CD14-positive monocyte (primary cell): ENCODE data around the gene CES1. TPM values are rescaled to one million over a fixed set of nuclear protein-coding genes. Genes with fewer than 3 reads are reported as not detected.

Experiments
- DNase-seq, 3 donors: peaks; one replicate each; pipeline ENCODE4 v3.0.0-alpha.2; 2011 to 2022
- H2AFZ ChIP-seq: 2 replicates; pipeline ENCODE4 v1.6.0; 2012; ENCODE audit warnings: mild to moderate bottlenecking, low read depth, low read length, inconsistent platforms; ENCODE audit not compliant: insufficient read depth, poor library complexity, severe bottlenecking
- H3K27ac ChIP-seq, 2 donors: 1 replicate in 1 of 2; 2 replicates in 1 of 2; pipeline ENCODE4 v1.5.1; 2012 to 2013; ENCODE audit warnings: low read length in 2 of 2, control low read depth in 1 of 2, inconsistent platforms in 1 of 2, low read depth in 1 of 2, mild to moderate bottlenecking in 1 of 2
- H3K27me3 ChIP-seq, 2 donors: one replicate each; pipeline versions ENCODE4 v1.6.0 to v1.6.1; 2011 to 2013; ENCODE audit warnings: low read length in 2 of 2; ENCODE audit not compliant: control insufficient read depth in 2 of 2, insufficient read depth in 2 of 2
- H3K36me3 ChIP-seq, 2 donors: replicated peaks in 1 of 2; 1 replicate in 1 of 2; 2 replicates in 1 of 2; pipeline versions ENCODE4 v1.5.1 to v1.6.1; 2012 to 2013; ENCODE audit warnings: low read length in 2 of 2, control low read depth in 1 of 2, inconsistent platforms in 1 of 2, mild to moderate bottlenecking in 1 of 2; ENCODE audit not compliant: insufficient read depth in 2 of 2, control insufficient read depth in 1 of 2
- H3K4me1 ChIP-seq, 2 donors: 1 replicate in 1 of 2; 2 replicates in 1 of 2; pipeline versions ENCODE4 v1.5.1 to v1.6.1; 2012 to 2013; ENCODE audit warnings: low read length in 2 of 2, control low read depth in 1 of 2, inconsistent platforms in 1 of 2, mild to moderate bottlenecking in 1 of 2, moderate library complexity in 1 of 2; ENCODE audit not compliant: insufficient read depth in 2 of 2, control insufficient read depth in 1 of 2
- H3K4me2 ChIP-seq: replicated peaks from 2 replicates; pipeline ENCODE3; 2012; ENCODE audit warnings: low read length, moderate library complexity, mild to moderate bottlenecking; ENCODE audit not compliant: poor library complexity, severe bottlenecking; ENCODE audit errors: extremely low read depth
- H3K4me3 ChIP-seq, 3 experiments: fragments of 200-600 bp in 1 of 3; sonication (generic) in 1 of 3; replicated peaks in 1 of 3; 1 replicate in 2 of 3; 2 replicates in 1 of 3; pipeline ENCODE4 v1.5.1; 2011 to 2013; ENCODE audit warnings: low read length in 3 of 3, mild to moderate bottlenecking in 3 of 3, control low read depth in 2 of 3, low read depth in 2 of 3, inconsistent platforms in 1 of 3, moderate library complexity in 1 of 3
- H3K79me2 ChIP-seq: 2 replicates; pipeline ENCODE4 v1.6.0; 2012; ENCODE audit warnings: mild to moderate bottlenecking, control low read depth, inconsistent platforms, low read length, moderate library complexity; ENCODE audit not compliant: insufficient read depth
- H3K9ac ChIP-seq: 2 replicates; pipeline ENCODE4 v1.6.0; 2017; ENCODE audit warnings: low read length, mild to moderate bottlenecking; ENCODE audit not compliant: insufficient read depth, poor library complexity, severe bottlenecking
- H3K9me3 ChIP-seq, 2 donors: replicated peaks in 1 of 2; 1 replicate in 1 of 2; 2 replicates in 1 of 2; pipeline versions ENCODE4 v1.5.1 to v1.6.1; 2012 to 2013; ENCODE audit warnings: low read length in 2 of 2, control low read depth in 1 of 2; ENCODE audit not compliant: control insufficient read depth in 1 of 2, insufficient read depth in 1 of 2
- H4K20me1 ChIP-seq: 2 replicates; pipeline ENCODE4 v1.6.0; 2012; ENCODE audit warnings: mild to moderate bottlenecking, low read length, control low read depth, moderate library complexity; ENCODE audit not compliant: insufficient read depth
- H3K27ac Mint-ChIP-seq, 7 donors: one replicate each; pipeline ENCODE4 v1.8.0; 2020; ENCODE audit warnings: mild to moderate bottlenecking in 7 of 7, mixed read lengths in 7 of 7, moderate library complexity in 6 of 7, inconsistent platforms in 2 of 7
- H3K27me3 Mint-ChIP-seq, 3 donors: one replicate each; pipeline ENCODE4 v1.8.0; 2021 to 2022; ENCODE audit warnings: low read depth in 3 of 3, mild to moderate bottlenecking in 3 of 3, mixed read lengths in 3 of 3, moderate library complexity in 3 of 3, inconsistent platforms in 1 of 3
- H3K36me3 Mint-ChIP-seq, 2 donors: one replicate each; pipeline ENCODE4 v1.8.0; 2020; ENCODE audit warnings: mixed read lengths in 2 of 2, inconsistent platforms in 1 of 2, mild to moderate bottlenecking in 1 of 2
- H3K4me1 Mint-ChIP-seq: one replicate; pipeline ENCODE4 v1.8.0; 2020; ENCODE audit warnings: mild to moderate bottlenecking, mixed read lengths
- H3K4me3 Mint-ChIP-seq, 2 donors: one replicate each; pipeline ENCODE4 v1.8.0; 2020; ENCODE audit warnings: mild to moderate bottlenecking in 2 of 2, mixed read lengths in 2 of 2, moderate library complexity in 1 of 2
- H3K9me3 Mint-ChIP-seq, 7 donors: one replicate each; pipeline ENCODE4 v1.8.0; 2020 to 2022; ENCODE audit warnings: mixed read lengths in 7 of 7, mild to moderate bottlenecking in 6 of 7, moderate library complexity in 6 of 7, inconsistent platforms in 2 of 7
- CTCF ChIP-seq: fragments of 200-600 bp; IDR thresholded peaks from one replicate; pipeline ENCODE4 v1.8.0; 2022; ENCODE audit warnings: antibody characterized with exemption, mild to moderate bottlenecking
- WGBS: methylation state at CpG from one replicate; pipeline ENCODE4 v1.1.5; 2013; ENCODE audit warnings: missing lambda C conversion rate; ENCODE audit not compliant: insufficient coverage; 5-methylcytosine and 5-hydroxymethylcytosine counted together
- intact Hi-C, 2 donors: fragments of 100-400 bp; cut with micrococcal nuclease; formaldehyde crosslinking; loops; one replicate each; pipeline versions ENCODE4 v1.15.0 to v1.15.1; 2023
- polyA plus RNA-seq, 3 donors: library from polyadenylated mRNA; depleted of rRNA in 1 of 3; unstranded in 2 of 3; stranded (reverse) in 1 of 3; fragments of 300-500 nt in 2 of 3; fragments of >200 nt in 1 of 3; fragmentation: Illumina TruSeq in 2 of 3; gene quantifications; 1 replicate in 2 of 3; 2 replicates in 1 of 3; pipeline ENCODE4 v1.2.3, GENCODE V29; 2012 to 2021

The CES1 gene
- polyA plus RNA-seq, 3 donors: 38.4 to 190 (median 62.0) TPM

GRCh38 chr16:55875273-55875672, 42.4 kb upstream of the CES1 start, which contains the start of gene CES5A:
Gene CES5A, minus strand, starts transcription at chr16:55875373. Its CDS starts 152 bp downstream, at chr16:55875221.
- H3K4me3 ChIP-seq: no peak within 1 kb of the TSS
- no peaks in the 10 kb centered on the region for H4K20me1 ChIP-seq
- no peak for TF ChIP-seq CTCF
- WGBS: 95% methylated on average over 2 of the region's 2 CpGs
- DNase-seq: no peak
- no peaks in the 10 kb centered on the region for H3K9me3 ChIP-seq
- Mint-ChIP-seq H3K9me3 (peaks cover 0 to 2% (median 0%) of the 10 kb centered on the region in 7 donors), H3K4me3 (peak within 1 kb of the TSS in 1 of 2 donors; percentile 22), H3K36me3 (no peaks in the 10 kb centered on the region), H3K27me3 (peaks cover 4 to 8% (median 6%) of the 10 kb centered on the region in 3 donors), H3K27ac (no peak within 1 kb of the TSS), H3K4me1 (peaks cover under 1% of the 10 kb centered on the region)
- H3K27me3 ChIP-seq: no peaks in the 10 kb centered on the region
- no peak within 1 kb of the TSS for H3K4me2 ChIP-seq
- no peaks in the 10 kb centered on the region for H3K4me1 ChIP-seq
- no peaks in the 10 kb centered on the region for H3K79me2 ChIP-seq
- no peaks in the 10 kb centered on the region for H3K36me3 ChIP-seq
- H3K9ac ChIP-seq: no peak within 1 kb of the TSS
- H2AFZ ChIP-seq: no peak within 1 kb of the TSS
- intact Hi-C loops: no loop called here
- H3K27ac ChIP-seq: no peak within 1 kb of the TSS

- Mint-ChIP-seq H3K27me3 (peaks cover 3 to 8% (median 6%) of the 10 kb centered on the region in 3 donors), H3K4me3 (no peak overlapping the region), H3K4me1 (peaks cover 5% of the 10 kb centered on the region), H3K9me3 (peaks cover 0 to 2% (median 0%) of the 10 kb centered on the region in 7 donors), H3K36me3 (no peaks in the 10 kb centered on the region), H3K27ac (no peak overlapping the region)
- TF ChIP-seq CTCF: no peak
- Histone ChIP-seq H3K27me3 (no peaks in the 10 kb centered on the region), H3K36me3 (no peaks in the 10 kb centered on the region), H3K9ac (no peak overlapping the region), H3K4me3 (no peak overlapping the region), H4K20me1 (no peaks in the 10 kb centered on the region), H3K79me2 (no peaks in the 10 kb centered on the region), H3K4me2 (no peak overlapping the region), H2AFZ (no peak overlapping the region), H3K4me1 (no peaks in the 10 kb centered on the region), H3K27ac (no peak overlapping the region), H3K9me3 (no peaks in the 10 kb centered on the region)
- intact Hi-C loops: no loop called here
- no peak for DNase-seq
- 96% methylated on average over 5 of the region's 5 CpGs for WGBS
Measured at GRCh38 chr16:55873122-55873521, 40.2 kb upstream of the CES1 start.
